ENCODE data around the gene SVBP.

GRCh38 chr1:42821690-42822089 is 4.5 kb upstream of the SVBP start:
- TF ChIP-seq CTCF (conservative IDR thresholded peaks at IDR 0.05), result no peak
- TF ChIP-seq EZH2 (IDR thresholded peaks at IDR 0.05; ENCODE audit: low read depth), result no peak

All from PC-9 (cell line).